Stimulated activated CD4-positive, alpha-beta T cell treated with anti-CD3 and anti-CD28 coated beads, TNF-alpha, amount 100 ng/mL, for 1 hour (primary cell): ENCODE results near the gene CDH4.

ENCODE experiments used
- DNase-seq, 3 donors: peaks; one replicate each; pipeline ENCODE4 v3.0.0-alpha.2; 2020; ENCODE audit warnings: low read depth in 3 of 3, low spot score in 1 of 3

The CDH4 gene

DNA sequence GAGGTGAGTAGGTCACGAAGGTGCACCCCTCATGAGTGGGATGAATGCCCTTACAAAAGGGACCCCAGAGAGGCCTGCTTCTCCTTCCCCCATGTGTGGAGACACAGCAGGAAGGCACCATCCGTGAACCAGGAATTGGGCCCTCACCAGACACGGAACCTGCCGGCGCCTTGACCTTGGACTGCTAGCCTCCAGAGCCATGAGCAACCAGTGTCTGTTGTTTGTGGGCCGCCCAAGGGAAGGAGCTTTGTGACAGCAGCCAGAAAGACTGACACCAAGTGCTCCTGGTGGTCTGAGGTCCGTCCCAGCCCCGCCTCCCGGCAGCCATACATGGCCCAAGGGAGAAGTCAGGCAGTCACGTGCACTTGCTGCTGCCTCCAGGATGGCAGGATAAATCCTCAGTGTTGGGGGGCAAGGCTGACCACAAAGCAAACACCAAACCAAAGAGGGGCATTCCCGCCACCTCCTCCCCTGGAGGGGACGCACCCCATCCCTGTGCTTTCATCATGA lies 29.3 kb downstream of the CDH4 start:
- no peak for DNase-seq

- DNase-seq = no peak
Measured at GRCh38 chr20:61284752-61285151, 32.7 kb downstream of the CDH4 start.

DNA sequence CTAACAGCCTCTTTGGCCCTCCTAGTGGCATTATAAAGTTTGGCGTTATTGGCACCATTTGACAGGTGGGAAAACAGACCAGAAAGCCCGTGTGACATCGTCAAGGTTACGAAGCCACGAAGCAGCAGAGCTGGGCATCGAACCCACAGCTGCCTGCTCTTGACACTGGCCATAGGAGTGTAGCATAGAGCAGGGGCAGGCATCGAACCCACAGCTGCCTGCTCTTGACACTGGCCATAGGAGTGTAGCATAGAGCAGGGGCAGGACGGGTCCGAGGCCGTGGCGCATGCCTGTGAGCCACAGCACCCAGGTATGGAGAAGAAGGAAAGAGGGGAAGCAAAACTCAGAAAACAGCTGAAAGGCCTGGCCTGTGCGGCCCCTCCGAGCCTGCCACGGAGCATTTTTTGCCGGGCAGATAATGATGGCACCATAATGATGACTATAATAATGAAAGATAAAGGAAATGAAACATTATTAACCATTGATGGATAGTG lies 33.1 kb downstream of the CDH4 start:
- DNase-seq = no peak

DNA sequence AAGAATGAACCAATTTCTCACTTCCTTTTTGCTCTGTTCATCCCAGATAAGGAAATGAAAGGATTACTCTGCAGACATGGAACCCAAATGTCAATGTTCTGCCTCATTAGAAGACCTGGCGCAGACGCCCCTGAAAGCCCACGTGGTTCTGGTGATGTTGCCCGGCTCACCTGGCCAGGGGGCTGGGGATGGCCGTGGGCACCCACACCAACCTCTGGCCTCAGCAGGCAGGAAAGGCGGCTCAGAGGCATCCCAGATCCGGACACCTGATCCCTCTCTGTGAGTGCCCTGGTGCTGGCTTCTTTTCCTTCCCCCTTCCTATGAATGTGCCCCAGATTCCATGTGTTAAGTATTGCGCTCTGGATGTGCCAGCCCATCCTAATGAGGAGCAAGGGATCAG lies 33.6 kb downstream of the CDH4 start:
- no peak for DNase-seq

GRCh38 chr20:61287583-61288275 lies 35.7 kb downstream of the CDH4 start:
- DNase-seq = no peak

GRCh38 chr20:61288331-61288784 lies 36.3 kb downstream of the CDH4 start:
- no peak for DNase-seq

DNA sequence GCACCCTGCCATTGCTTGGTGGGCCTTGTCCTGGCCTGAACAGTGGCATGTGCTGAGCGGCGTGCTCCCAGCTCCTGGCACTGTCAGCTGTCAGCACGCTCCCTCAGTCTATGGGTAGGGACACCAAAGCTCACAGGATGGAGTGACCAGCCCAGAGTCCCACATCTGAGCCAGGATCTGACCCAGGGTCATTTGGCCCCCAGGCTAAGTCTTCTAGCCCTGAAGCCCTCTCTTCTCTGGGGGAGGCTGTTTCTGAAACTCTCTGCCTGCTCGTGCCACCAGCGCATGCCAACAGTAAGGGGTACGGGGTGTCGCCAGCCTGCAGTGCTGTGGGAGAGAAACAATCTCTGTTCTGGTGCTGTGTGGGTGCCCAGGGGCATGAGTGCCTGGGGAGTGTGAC lies 37.1 kb downstream of the CDH4 start:
- no peak for DNase-seq

- no peak for DNase-seq
Measured at GRCh38 chr20:61290721-61291120, 38.7 kb downstream of the CDH4 start.

- DNase-seq = no peak
Measured at GRCh38 chr20:61291166-61291829, 39.2 kb downstream of the CDH4 start.

DNA sequence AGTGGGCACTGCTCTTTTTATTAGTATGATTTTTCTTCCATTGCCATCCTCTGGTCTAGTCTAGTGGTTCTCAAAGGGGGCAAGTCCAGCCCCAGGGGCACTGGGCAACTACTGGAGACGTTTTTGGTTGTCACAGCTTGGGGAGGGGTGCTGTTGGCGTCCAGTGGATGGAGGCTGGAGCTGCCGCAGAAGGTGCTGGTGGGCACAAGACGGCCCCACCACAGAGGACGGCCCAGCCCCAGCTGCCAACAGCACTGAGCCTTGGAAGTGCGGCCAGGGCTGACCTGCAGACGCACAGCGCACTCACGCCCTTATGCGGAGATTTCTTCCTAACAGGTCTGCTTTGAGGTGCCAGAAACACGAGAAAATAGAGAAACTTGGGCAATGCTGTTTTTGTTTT lies 40.3 kb downstream of the CDH4 start:
- DNase-seq = no peak

DNA sequence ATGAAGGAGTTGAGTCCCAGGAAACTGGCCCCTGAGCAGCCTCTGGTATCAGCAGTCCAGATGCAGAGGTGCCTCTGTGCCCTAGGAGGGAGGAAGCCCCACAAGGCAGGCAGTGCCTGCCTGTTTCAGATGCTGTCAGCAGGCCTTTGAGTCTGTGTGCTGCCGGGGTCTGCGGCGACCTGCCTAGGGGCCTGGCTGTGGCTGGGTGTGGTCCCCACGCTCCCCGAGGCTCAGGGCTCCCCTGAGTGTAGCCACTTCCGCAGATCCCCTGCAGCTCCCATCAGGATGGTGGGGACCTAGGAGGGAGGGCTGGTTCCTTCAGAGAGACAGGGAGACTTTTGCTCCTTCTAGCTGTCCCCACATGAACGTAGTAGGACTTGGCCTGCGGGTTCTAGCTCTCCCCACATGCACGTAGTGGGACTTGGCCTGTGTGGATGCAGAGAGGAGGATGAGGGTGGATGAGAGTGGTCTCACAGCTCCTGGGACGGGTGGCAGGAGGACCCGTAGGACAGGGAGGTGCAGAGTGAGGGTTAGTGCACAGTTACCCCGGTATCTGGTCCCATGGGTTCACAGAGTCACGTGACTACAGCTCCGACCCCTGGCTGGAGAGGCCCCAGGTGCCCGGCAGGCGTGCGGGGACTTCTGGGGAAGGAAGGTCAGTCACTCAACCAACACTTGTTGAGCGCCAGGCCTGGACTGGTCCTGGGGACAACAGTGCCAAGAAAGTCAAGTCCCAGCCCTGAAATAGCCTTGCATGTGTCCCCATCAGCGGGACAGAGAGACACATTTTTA lies 41.0 kb downstream of the CDH4 start:
- no peak for DNase-seq

GRCh38 chr20:61293951-61294350 lies 41.9 kb downstream of the CDH4 start:
- no peak for DNase-seq

DNA sequence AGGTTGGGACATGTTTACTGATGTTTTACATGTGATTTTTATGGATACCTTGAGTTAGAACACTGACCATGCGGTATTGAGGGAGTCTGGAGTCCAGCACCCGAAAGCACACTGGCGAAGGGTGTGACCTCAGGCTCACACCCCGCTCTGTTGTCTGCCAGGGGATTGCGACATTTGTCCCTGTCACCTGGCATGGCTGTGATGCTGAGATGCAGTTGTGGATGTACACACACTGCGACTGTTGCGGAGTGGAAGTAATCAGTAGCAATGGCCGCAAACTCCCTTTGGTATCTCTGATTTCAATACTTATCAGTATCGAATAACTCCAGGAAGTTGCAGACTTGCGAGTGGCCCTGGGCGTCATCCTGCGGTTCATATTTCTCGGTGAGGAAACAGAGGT lies 43.2 kb downstream of the CDH4 start:
- no peak for DNase-seq

DNA sequence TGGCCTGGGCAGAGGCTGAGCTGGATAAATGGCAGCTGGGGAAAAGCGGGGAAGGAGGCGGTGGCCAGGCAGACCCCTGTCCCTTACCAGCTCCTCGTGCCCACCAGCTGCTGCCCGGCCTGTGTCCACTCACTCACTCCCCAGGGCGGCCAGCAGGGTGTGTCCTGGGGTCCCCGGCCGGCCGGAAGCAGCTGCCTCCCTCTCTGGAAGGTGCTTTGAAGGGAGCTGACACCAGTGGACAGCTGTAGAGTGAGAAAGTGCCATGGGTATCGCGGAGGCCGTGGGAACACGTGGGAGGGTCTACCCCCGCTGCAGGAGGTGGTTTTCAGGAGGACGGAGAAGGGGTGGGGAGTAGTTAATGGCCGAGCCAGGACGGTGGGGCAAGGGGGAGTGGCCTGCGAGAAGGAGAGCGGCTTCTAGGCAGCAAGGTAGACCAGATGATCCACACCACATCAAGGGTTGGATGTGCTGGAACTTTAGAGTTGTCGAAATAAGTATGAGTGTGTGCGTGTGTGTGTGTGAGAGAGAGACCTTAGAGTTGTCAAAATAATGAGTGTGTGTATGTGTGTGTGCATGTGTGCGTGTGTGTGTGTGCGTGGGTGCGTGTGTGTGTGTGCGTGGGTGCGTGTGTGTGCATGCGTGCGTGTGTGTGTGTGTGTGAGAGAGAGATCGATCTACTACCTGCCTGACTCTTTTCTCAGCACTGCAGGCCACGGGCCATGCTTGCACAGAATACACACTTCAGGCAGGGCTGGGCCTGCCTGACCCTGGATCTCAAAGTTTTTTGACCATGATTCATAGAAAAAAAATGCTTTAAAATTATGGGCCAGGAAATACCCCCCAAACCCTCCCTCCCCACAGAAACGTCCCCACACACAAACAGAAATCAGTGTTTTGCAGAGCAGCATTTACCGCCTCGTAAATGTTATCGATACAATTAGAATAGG lies 43.9 kb downstream of the CDH4 start:
- no peak for DNase-seq

GRCh38 chr20:61296629-61297019 lies 44.6 kb downstream of the CDH4 start:
- no peak for DNase-seq

GRCh38 chr20:61297491-61297890 lies 45.4 kb downstream of the CDH4 start:
- no peak for DNase-seq

DNA sequence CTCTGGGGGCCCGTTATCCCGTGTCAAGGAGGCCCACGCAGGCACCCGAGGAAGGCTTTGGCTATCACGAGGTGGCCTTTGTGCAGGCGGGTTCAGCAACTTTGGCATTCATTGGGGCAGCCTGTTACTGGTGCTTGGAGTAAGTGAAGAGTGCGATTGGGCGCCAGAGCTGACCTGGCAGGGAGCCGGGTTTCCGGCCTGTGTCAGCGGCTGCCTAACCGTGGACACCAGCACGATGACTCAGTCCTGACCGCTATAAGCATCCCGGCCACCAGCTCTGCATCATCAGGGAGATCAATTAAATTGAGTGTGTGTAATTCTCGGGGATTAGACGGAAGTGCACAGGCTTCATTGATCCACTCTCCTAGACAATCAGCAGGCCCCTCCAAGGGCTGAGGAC lies 45.9 kb downstream of the CDH4 start:
- no peak for DNase-seq

DNA sequence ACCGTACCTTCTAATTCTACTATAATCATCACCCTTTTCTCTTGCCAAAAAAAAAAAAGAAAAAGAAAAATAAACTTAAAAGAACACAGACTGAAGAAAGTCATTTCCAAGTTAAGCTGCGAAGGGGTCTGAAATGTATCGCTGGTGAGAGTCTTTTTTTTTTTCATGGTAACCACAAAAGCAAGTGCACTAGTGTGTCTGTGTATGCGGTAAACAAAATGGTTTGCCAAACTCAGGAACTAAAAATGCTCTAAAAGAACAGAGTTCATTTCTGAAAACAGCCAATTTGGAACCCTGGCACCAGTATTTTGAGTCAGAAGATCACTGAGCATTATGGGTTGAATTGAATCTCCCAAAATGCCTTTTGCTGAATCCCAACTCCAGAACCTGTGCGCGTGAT lies 46.6 kb downstream of the CDH4 start:
- DNase-seq = no peak

DNA sequence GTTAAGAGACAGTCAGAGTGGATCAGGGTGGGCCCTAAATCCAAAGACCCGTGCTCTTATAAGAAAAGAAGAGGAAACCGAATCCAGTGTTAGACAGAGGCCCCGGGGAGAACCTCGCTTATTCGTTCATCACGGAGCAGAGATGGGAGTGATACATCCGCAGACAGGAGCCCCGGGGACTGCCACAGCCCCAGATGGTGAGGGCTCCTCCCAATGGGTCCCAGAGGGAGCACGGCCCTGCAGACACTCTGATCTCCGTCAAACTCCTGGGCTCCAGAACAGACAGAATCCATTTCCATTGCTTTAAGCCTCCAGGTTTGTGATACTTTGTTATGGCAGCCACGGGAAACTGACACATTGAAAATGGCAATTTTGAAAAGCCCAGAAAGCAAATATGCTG lies 47.0 kb downstream of the CDH4 start:
- DNase-seq = no peak

GRCh38 chr20:61299618-61300017 lies 47.6 kb downstream of the CDH4 start:
- DNase-seq = no peak

- no peak for DNase-seq
Measured at GRCh38 chr20:61300293-61300692, 48.2 kb downstream of the CDH4 start.
